Osteoblast (primary cell): ENCODE measurements around the gene KLK3. TPM values are rescaled to one million over a fixed set of nuclear protein-coding genes. Genes with fewer than 3 reads are reported as not detected.

Source experiments
- DNase-seq: peaks from one replicate; pipeline ENCODE4 v3.0.0; 2011; ENCODE audit warnings: low spot score, mixed read lengths; ENCODE audit not compliant: insufficient read length; ENCODE audit errors: missing footprints
- H2AFZ ChIP-seq: 2 replicates; pipeline ENCODE4 v1.6.0; 2011; ENCODE audit warnings: mild to moderate bottlenecking, low read length
- H3K27ac ChIP-seq: 2 replicates; pipeline ENCODE4 v1.5.1; 2011; ENCODE audit warnings: mild to moderate bottlenecking, low read depth, low read length, moderate library complexity
- H3K27me3 ChIP-seq: 2 replicates; pipeline ENCODE4 v1.6.0; 2012; ENCODE audit warnings: mild to moderate bottlenecking, control low read depth, inconsistent platforms, low read length, moderate library complexity; ENCODE audit not compliant: insufficient read depth
- H3K36me3 ChIP-seq: 2 replicates; pipeline ENCODE4 v1.5.1; 2011; ENCODE audit warnings: mild to moderate bottlenecking, low read length, control low read depth, moderate library complexity; ENCODE audit not compliant: insufficient read depth
- H3K4me1 ChIP-seq: 2 replicates; pipeline ENCODE4 v1.5.1; 2011; ENCODE audit warnings: mild to moderate bottlenecking, low read length, control low read depth, moderate library complexity; ENCODE audit not compliant: insufficient read depth
- H3K4me2 ChIP-seq: 2 replicates; pipeline ENCODE4 v1.6.0; 2011; ENCODE audit warnings: mild to moderate bottlenecking, low read length; ENCODE audit not compliant: insufficient read depth
- H3K4me3 ChIP-seq: fragments of 200-600 bp; sonication (generic); 3 replicates; pipeline ENCODE4 v1.5.1; 2012; ENCODE audit warnings: mild to moderate bottlenecking, low read length, inconsistent platforms; ENCODE audit not compliant: insufficient read depth
- H3K79me2 ChIP-seq: 2 replicates; pipeline ENCODE4 v1.6.0; 2012; ENCODE audit warnings: mild to moderate bottlenecking, low read length, control low read depth, inconsistent platforms; ENCODE audit not compliant: insufficient read depth
- H3K9me3 ChIP-seq: 2 replicates; pipeline ENCODE4 v1.5.1; 2011; ENCODE audit warnings: low read depth, low read length, control low read depth
- H4K20me1 ChIP-seq: 2 replicates; pipeline ENCODE4 v1.6.0; 2012; ENCODE audit warnings: mild to moderate bottlenecking, low read length, control low read depth; ENCODE audit not compliant: insufficient read depth
- total RNA-seq: library from RNA; depleted of rRNA; stranded (reverse); fragments of >200 nt; gene quantifications from 2 replicates; pipeline ENCODE4 v1.2.3, GENCODE V29; 2012
- TF ChIP-seq, protein P1 (sequence below): IDR thresholded peaks from 2 replicates; pipeline ENCODE4 v1.5.1; 2011; ENCODE audit warnings: mild to moderate bottlenecking, low read depth, low read length, moderate library complexity; ENCODE audit errors: extremely low read depth

The KLK3 gene
- total RNA-seq, 1 donor, result not detected

DNA sequence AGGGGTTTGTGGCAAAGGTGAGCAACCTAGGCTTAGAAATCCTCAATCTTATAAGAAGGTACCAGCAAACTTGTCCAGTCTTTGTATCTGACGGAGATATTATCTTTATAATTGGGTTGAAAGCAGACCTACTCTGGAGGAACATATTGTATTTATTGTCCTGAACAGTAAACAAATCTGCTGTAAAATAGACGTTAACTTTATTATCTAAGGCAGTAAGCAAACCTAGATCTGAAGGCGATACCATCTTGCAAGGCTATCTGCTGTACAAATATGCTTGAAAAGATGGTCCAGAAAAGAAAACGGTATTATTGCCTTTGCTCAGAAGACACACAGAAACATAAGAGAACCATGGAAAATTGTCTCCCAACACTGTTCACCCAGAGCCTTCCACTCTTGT is 14.8 kb downstream of the KLK3 start:
- no peak overlapping the region for H3K27ac ChIP-seq
- TF ChIP-seq, protein P1, sequence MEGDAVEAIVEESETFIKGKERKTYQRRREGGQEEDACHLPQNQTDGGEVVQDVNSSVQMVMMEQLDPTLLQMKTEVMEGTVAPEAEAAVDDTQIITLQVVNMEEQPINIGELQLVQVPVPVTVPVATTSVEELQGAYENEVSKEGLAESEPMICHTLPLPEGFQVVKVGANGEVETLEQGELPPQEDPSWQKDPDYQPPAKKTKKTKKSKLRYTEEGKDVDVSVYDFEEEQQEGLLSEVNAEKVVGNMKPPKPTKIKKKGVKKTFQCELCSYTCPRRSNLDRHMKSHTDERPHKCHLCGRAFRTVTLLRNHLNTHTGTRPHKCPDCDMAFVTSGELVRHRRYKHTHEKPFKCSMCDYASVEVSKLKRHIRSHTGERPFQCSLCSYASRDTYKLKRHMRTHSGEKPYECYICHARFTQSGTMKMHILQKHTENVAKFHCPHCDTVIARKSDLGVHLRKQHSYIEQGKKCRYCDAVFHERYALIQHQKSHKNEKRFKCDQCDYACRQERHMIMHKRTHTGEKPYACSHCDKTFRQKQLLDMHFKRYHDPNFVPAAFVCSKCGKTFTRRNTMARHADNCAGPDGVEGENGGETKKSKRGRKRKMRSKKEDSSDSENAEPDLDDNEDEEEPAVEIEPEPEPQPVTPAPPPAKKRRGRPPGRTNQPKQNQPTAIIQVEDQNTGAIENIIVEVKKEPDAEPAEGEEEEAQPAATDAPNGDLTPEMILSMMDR, result no peak
- no peaks in the 10 kb centered on the region for H3K9me3 ChIP-seq
- no peak overlapping the region for H3K4me3 ChIP-seq
- H3K79me2 ChIP-seq, result no peaks in the 10 kb centered on the region
- no peaks in the 10 kb centered on the region for H3K4me1 ChIP-seq
- no peaks in the 10 kb centered on the region for H3K36me3 ChIP-seq
- peaks cover 13% of the 10 kb centered on the region for H3K27me3 ChIP-seq
- H2AFZ ChIP-seq, result no peak overlapping the region
- DNase-seq, result no peak
- H4K20me1 ChIP-seq, result no peaks in the 10 kb centered on the region
- no peak overlapping the region for H3K4me2 ChIP-seq

DNA sequence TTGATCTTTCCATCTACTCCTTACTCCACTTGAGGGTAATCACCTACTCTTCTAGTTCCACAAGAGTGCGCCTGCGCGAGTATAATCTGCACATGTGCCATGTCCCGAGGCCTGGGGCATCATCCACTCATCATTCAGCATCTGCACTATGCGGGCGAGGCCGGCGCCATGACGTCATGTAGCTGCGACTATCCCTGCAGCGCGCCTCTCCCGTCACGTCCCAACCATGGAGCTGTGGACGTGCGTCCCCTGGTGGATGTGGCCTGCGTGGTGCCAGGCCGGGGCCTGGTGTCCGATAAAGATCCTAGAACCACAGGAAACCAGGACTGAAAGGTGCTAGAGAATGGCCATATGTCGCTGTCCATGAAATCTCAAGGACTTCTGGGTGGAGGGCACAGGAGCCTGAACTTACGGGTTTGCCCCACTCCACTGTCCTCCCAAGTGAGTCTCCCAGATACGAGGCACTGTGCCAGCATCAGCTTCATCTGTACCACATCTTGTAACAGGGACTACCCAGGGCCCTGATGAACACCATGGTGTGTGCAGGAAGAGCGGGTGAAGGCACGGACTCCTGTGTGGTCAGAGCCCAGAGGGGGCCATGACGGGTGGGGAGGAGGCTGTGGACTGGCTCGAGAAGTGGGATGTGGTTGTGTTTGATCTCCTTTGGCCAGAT is 15.8 kb downstream of the KLK3 start:
- Histone ChIP-seq H3K27me3 (peaks cover 16% of the 10 kb centered on the region), H3K79me2 (no peaks in the 10 kb centered on the region), H3K4me1 (no peaks in the 10 kb centered on the region), H2AFZ (no peak overlapping the region), H3K4me3 (no peak overlapping the region), H3K4me2 (no peak overlapping the region), H3K36me3 (no peaks in the 10 kb centered on the region), H4K20me1 (no peaks in the 10 kb centered on the region), H3K27ac (no peak overlapping the region), H3K9me3 (no peaks in the 10 kb centered on the region)
- TF ChIP-seq, protein P1, result no peak
- no peak for DNase-seq

DNA sequence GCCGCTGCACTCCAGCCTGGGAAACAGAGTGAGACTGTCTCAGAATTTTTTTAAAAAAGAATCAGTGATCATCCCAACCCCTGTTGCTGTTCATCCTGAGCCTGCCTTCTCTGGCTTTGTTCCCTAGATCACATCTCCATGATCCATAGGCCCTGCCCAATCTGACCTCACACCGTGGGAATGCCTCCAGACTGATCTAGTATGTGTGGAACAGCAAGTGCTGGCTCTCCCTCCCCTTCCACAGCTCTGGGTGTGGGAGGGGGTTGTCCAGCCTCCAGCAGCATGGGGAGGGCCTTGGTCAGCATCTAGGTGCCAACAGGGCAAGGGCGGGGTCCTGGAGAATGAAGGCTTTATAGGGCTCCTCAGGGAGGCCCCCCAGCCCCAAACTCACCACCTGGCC is 18.3 kb downstream of the KLK3 start, which contains the start of gene KLK2:
TSS of gene KLK2 (plus strand) at position 384 of the 400 bp plus-strand sequence. CDS start 35 bp downstream, outside the sequence.
- Histone ChIP-seq H3K36me3 (no peaks in the 10 kb centered on the region), H3K27ac (no peak within 1 kb of the TSS), H2AFZ (no peak within 1 kb of the TSS), H3K27me3 (peaks cover 16% of the 10 kb centered on the region), H3K4me2 (no peak within 1 kb of the TSS), H4K20me1 (no peaks in the 10 kb centered on the region), H3K79me2 (no peaks in the 10 kb centered on the region), H3K9me3 (no peaks in the 10 kb centered on the region), H3K4me3 (no peak within 1 kb of the TSS), H3K4me1 (no peaks in the 10 kb centered on the region)
- DNase-seq, result no peak
- TF ChIP-seq, protein P1, result no peak

DNA sequence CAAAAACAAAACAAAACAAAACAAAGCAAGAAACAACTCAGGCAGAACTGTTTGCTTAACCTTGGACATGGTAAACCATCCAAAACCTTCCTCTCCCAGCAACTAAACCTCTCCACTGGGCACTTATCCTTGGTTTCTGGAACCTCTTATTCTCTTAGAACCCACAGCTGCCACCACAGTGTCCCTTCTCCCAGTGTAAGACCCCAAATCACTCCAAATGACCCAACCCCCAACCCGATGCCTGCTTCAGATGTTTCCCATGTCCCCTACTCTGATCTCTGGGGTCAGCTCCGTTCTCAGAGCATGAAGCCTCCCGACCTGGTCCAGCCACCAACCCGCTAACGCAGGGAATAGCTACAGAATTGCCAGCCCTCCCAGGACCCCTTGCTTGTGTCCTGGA is 19.5 kb downstream of the KLK3 start:
- TF ChIP-seq, protein P1, result no peak
- Histone ChIP-seq H3K4me1 (no peaks in the 10 kb centered on the region), H4K20me1 (no peaks in the 10 kb centered on the region), H3K36me3 (no peaks in the 10 kb centered on the region), H3K27me3 (peaks cover 16% of the 10 kb centered on the region), H3K79me2 (no peaks in the 10 kb centered on the region), H3K27ac (no peak overlapping the region), H3K4me3 (no peak overlapping the region), H3K4me2 (no peak overlapping the region), H3K9me3 (no peaks in the 10 kb centered on the region), H2AFZ (no peak overlapping the region)
- DNase-seq, result no peak
